MCF 10A (cell line): ENCODE measurements around the gene NPC2. TPM values are rescaled to one million over a fixed set of nuclear protein-coding genes. Genes with fewer than 3 reads are reported as not detected.

Experiments used
- BruUV-seq: library from RNA; stranded (reverse); fragments of 400-500 nt; replicated peaks from 2 replicates; lab custom pipeline; 2021; lab: Mats Ljungman, UMichigan
- CTCF ChIA-PET: fragments of 300-600 bp; sonication (Branson Sonifier 250); formaldehyde crosslinking; extraction: SDS; loops from one replicate; lab custom pipeline; 2021; ENCODE audit warnings: antibody characterized with exemption, inconsistent platforms; lab: Yijun Ruan, JAX
- POLR2A ChIA-PET: fragments of 300-600, 350-650 bp; sonication (Branson Sonifier 250); formaldehyde crosslinking; extraction: SDS; loops from one replicate; lab custom pipeline; 2020; ENCODE audit warnings: antibody characterized with exemption, inconsistent platforms; lab: Yijun Ruan, JAX
- DNase-seq: peaks from one replicate; pipeline ENCODE4 v3.0.0-alpha.2; 2018; ENCODE audit not compliant: unreplicated experiment
- H3K27ac Mint-ChIP-seq: one replicate; pipeline ENCODE4 v1.8.0; 2022; ENCODE audit warnings: mild to moderate bottlenecking, low read depth, mixed read lengths; ENCODE audit not compliant: unreplicated experiment
- H3K27me3 Mint-ChIP-seq: one replicate; pipeline ENCODE4 v1.8.0; 2022; ENCODE audit warnings: mixed read lengths; ENCODE audit not compliant: insufficient read depth, unreplicated experiment
- H3K36me3 Mint-ChIP-seq: one replicate; pipeline ENCODE4 v1.8.0; 2022; ENCODE audit warnings: mild to moderate bottlenecking, moderate library complexity, mixed read lengths; ENCODE audit not compliant: insufficient read depth, unreplicated experiment
- H3K4me1 Mint-ChIP-seq: one replicate; pipeline ENCODE4 v1.8.0; 2022; ENCODE audit warnings: mixed read lengths; ENCODE audit not compliant: insufficient read depth, unreplicated experiment
- H3K4me3 Mint-ChIP-seq: one replicate; pipeline ENCODE4 v1.8.0; 2022; ENCODE audit warnings: mild to moderate bottlenecking, moderate library complexity, mixed read lengths; ENCODE audit not compliant: unreplicated experiment
- H3K9me3 Mint-ChIP-seq: one replicate; pipeline ENCODE4 v1.8.0; 2022; ENCODE audit warnings: mixed read lengths; ENCODE audit not compliant: unreplicated experiment
- intact Hi-C: fragments of 100-400 bp; cut with micrococcal nuclease; formaldehyde crosslinking; loops from 2 replicates; pipeline ENCODE4 v1.14.1; 2022
- total RNA-seq: library from RNA; stranded (reverse); gene quantifications from 2 replicates; pipeline ENCODE4 v1.2.3, GENCODE V29; 2022
- TF ChIP-seq, protein P1 (sequence below): fragments of 200-600 bp; IDR thresholded peaks from one replicate; pipeline ENCODE4 v1.8.0; 2022; ENCODE audit warnings: antibody characterized with exemption, mild to moderate bottlenecking; ENCODE audit not compliant: unreplicated experiment

The NPC2 gene
- total RNA-seq, 1 experiment from 2014 or later = 128 TPM

DNA sequence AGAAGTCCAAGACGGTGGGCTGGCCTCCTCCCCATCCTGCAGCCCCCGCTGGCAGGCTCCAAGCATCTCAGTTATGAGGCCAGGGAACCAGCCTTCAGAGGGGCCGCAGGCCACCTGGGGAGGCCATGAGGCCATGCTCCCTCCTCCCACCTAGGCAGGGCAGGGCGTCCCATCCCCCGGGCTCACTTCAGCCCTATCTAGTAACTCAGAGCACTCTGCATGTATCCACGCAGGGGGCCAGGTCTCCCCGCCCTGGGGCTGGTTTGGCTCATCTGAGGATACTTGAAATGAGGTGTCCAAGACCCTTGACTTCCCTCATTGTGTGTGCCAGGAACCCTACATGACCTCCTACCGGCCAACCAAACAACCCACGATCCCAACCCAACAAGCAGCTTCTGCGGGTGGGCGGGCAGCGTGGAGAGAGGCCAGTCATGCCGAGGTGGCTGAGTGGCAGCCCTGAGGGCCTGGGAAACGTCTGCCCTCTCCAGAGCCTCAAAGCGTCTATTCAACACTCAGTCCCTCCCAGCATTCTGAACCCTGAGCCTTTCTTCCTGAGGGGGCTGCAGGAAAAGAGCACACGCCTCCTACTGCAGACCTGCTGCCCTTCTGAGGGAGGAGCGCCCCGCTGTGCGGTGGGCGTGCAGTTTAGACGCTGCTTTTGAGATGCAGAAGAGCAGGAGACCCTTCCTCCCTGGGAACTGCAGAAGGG is 17.3 kb upstream of the NPC2 start:
- no TSS peak for BruUV-seq
- H3K4me3 Mint-ChIP-seq = no peak overlapping the region
- TF ChIP-seq, protein P1, sequence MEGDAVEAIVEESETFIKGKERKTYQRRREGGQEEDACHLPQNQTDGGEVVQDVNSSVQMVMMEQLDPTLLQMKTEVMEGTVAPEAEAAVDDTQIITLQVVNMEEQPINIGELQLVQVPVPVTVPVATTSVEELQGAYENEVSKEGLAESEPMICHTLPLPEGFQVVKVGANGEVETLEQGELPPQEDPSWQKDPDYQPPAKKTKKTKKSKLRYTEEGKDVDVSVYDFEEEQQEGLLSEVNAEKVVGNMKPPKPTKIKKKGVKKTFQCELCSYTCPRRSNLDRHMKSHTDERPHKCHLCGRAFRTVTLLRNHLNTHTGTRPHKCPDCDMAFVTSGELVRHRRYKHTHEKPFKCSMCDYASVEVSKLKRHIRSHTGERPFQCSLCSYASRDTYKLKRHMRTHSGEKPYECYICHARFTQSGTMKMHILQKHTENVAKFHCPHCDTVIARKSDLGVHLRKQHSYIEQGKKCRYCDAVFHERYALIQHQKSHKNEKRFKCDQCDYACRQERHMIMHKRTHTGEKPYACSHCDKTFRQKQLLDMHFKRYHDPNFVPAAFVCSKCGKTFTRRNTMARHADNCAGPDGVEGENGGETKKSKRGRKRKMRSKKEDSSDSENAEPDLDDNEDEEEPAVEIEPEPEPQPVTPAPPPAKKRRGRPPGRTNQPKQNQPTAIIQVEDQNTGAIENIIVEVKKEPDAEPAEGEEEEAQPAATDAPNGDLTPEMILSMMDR = no peak
- peaks cover 9% of the 10 kb centered on the region for H3K4me1 Mint-ChIP-seq
- H3K9me3 Mint-ChIP-seq = no peaks in the 10 kb centered on the region
- peak overlapping the region; percentile 63 for H3K27ac Mint-ChIP-seq
- no peak for DNase-seq
- ChIA-PET POLR2A (interaction anchor here (0.7 kb wide), 1 partner anchor 8 kb away, joined by 4 read pairs; no protein-coding TSS in a partner anchor), CTCF (interaction anchor here (0.6 to 2.4 kb wide), 3 partner anchors 7 to 153 kb away, joined by 3 to 5 read pairs (median 3); no protein-coding TSS in a partner anchor)
- peaks cover 29% of the 10 kb centered on the region for H3K36me3 Mint-ChIP-seq
- no peaks in the 10 kb centered on the region for H3K27me3 Mint-ChIP-seq
- intact Hi-C loops = no loop called here

GRCh38 chr14:74509587-74510222 is 16.6 kb upstream of the NPC2 start:
- Mint-ChIP-seq H3K4me1 (peaks cover 9% of the 10 kb centered on the region), H3K36me3 (peaks cover 29% of the 10 kb centered on the region), H3K9me3 (no peaks in the 10 kb centered on the region), H3K27ac (peak overlapping the region; percentile 35), H3K4me3 (no peak overlapping the region), H3K27me3 (no peaks in the 10 kb centered on the region)
- BruUV-seq = no TSS peak
- ChIA-PET CTCF (interaction anchor here (0.6 to 1.7 kb wide), 2 partner anchors 10 to 153 kb away, joined by 3 to 8 read pairs; no protein-coding TSS in a partner anchor), POLR2A (no interaction called here)
- intact Hi-C loops = no loop called here
- TF ChIP-seq, protein P1 = no peak
- no peak for DNase-seq

DNA sequence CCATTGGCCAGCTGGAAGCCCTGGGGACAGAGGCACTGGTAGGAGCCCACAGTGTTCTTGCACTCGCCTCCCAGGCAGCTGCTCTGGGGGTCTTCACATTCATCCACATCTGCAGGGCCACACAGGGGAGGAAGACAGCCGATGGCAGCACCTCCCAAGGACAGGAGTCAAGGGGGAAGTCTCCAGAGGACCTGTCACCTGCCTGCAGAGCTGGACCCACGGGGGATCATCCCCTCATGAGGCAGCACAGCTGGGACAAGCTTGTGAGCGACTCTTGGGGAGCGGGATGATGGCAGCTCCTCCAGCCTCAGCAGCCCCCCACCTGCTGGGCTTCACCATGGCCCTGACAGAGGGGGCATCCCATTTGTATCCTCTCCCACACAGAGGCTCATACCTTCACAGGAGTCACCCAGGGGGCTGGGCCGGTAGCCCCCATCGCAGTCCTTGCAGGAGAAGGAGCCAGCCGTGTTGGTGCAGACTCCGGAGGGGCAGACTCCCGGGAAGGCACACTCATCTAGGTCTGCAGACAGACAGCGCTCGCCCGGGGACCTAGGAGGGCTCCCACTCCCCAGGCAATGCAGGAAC is 15.8 kb upstream of the NPC2 start:
- Mint-ChIP-seq H3K36me3 (peaks cover 24% of the 10 kb centered on the region), H3K9me3 (no peaks in the 10 kb centered on the region), H3K27ac (peak overlapping the region; percentile 35), H3K4me3 (no peak overlapping the region), H3K27me3 (no peaks in the 10 kb centered on the region), H3K4me1 (peaks cover 9% of the 10 kb centered on the region)
- BruUV-seq = no TSS peak
- intact Hi-C loops = no loop called here
- TF ChIP-seq, protein P1 = no peak
- POLR2A ChIA-PET = interaction anchor here (0.6 kb wide), 1 partner anchor 8 kb away, joined by 3 read pairs; no protein-coding TSS in a partner anchor
- DNase-seq = no peak
- CTCF ChIA-PET = interaction anchor here (1.7 kb wide), 1 partner anchor 10 kb away, joined by 8 read pairs; no protein-coding TSS in a partner anchor

DNA sequence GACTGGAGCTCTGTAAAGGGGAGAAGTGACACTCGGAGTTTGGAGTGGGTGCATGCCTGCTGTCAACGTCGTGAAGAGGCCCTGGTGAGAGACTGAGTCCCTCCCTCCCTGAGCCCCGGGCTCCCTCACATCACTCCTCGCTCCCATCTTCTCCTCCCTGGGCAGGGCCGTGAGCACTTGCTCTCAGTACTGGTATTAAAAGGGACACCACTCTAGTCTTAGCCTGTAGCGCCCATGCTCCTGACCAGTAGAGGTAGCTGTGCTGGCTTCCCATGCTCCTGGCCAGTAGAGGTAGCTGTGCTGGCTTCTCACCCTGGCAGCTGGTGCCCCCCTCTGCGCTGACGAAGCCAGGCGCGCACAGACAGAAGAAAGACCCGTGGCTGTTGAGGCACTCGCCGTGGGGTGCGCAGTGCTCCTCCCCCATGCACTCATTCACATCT is 15.2 kb upstream of the NPC2 start:
- Mint-ChIP-seq H3K27me3 (no peaks in the 10 kb centered on the region), H3K4me3 (no peak overlapping the region), H3K36me3 (peaks cover 24% of the 10 kb centered on the region), H3K9me3 (no peaks in the 10 kb centered on the region), H3K4me1 (peaks cover 9% of the 10 kb centered on the region), H3K27ac (no peak overlapping the region)
- TF ChIP-seq, protein P1 = peak; percentile 11
- CTCF ChIA-PET = interaction anchor here (1.7 kb wide), 1 partner anchor 9 kb away, joined by 8 read pairs; no protein-coding TSS in a partner anchor
- no TSS peak for BruUV-seq
- DNase-seq = no peak
- POLR2A ChIA-PET = interaction anchor here (0.6 to 1.5 kb wide), 2 partner anchors 7 to 15 kb away, joined by 3 read pairs; partner anchors contain the start of genes ISCA2 and NPC2
- intact Hi-C loops = no loop called here
